Osteocyte (in vitro differentiated cells): Measurements from ENCODE around the gene PRDM5. TPM values are rescaled to one million over a fixed set of nuclear protein-coding genes. Genes with fewer than 3 reads are reported as not detected.

Experiments
- DNase-seq: peaks from one replicate; pipeline ENCODE4 v3.0.0; 2021; ENCODE audit warnings: mixed read lengths; ENCODE audit not compliant: unreplicated experiment; ENCODE audit errors: extremely low spot score
- H3K27ac Mint-ChIP-seq: one replicate; pipeline ENCODE4 v1.8.0; 2021; ENCODE audit warnings: mild to moderate bottlenecking, mixed read lengths; ENCODE audit not compliant: unreplicated experiment
- H3K27me3 Mint-ChIP-seq: one replicate; pipeline ENCODE4 v1.8.0; 2021; ENCODE audit warnings: mixed read lengths; ENCODE audit not compliant: unreplicated experiment
- H3K36me3 Mint-ChIP-seq: one replicate; pipeline ENCODE4 v1.8.0; 2021; ENCODE audit warnings: mixed read lengths; ENCODE audit not compliant: unreplicated experiment
- H3K4me1 Mint-ChIP-seq: one replicate; pipeline ENCODE4 v1.8.0; 2021; ENCODE audit warnings: mixed read lengths; ENCODE audit not compliant: unreplicated experiment
- H3K4me3 Mint-ChIP-seq: one replicate; pipeline ENCODE4 v1.8.0; 2021; ENCODE audit warnings: mild to moderate bottlenecking, moderate library complexity, mixed read lengths; ENCODE audit not compliant: unreplicated experiment
- H3K9me3 Mint-ChIP-seq: one replicate; pipeline ENCODE4 v1.8.0; 2021; ENCODE audit warnings: mixed read lengths; ENCODE audit not compliant: unreplicated experiment
- total RNA-seq: library from RNA; stranded (reverse); gene quantifications from 2 replicates; pipeline ENCODE4 v1.2.1, GENCODE V29; 2021
- TF ChIP-seq, protein P1 (sequence below): fragments of 200-600 bp; sonication (generic); IDR thresholded peaks from 2 replicates; pipeline ENCODE4 v1.5.0; 2021; ENCODE audit warnings: antibody characterized with exemption, mild to moderate bottlenecking, moderate library complexity

PRDM5 gene
- total RNA-seq, 1 donor from 2014 or later, result 9.4 TPM

DNA sequence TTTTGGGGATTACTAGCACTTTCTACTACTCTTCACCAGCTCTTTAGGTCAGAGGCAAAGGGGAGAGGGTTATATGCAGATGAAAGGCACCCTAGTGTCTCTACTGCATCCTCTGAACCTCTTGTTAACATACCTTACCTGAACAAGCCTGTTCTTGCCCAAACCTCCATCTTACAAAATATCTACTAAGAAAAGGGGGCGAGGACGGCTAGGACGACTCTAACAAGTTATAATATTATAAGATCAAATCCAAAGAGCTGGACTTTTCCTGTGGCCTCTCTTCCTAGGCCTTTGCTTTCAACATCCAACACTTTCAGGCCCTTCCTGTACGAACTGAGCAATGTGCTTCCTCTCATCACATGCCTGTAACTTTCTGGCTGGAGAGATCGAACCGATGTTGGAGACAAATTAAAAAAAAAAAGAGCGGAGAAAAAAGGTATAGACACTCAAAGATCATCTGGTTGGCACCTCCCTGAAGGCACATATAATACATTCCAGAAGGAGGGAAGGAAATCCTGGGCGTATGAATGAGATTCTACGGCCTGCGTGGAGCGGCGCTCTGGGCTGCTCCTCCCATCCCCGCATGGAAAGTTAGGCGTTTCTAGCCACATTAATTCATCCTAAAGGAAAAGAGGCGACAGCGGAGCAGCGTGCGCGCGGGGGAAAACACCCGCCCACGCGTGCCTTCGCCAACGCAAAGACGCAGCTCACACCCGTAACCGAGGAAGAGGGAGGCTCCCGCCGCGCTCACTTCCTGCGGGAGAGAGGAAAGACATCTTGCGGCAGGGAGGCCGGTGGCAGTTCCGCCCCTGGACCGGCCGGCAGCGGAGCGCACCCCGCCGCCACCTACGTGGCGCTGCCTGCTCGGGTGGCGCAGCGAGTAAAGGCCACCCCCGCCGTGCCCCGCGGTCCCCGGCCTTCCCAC, 808 bp downstream of the PRDM5 start:
- Mint-ChIP-seq H3K4me3 (peak overlapping the region; percentile 88), H3K27me3 (no peaks in the 10 kb centered on the region), H3K9me3 (no peaks in the 10 kb centered on the region), H3K4me1 (peaks cover 14% of the 10 kb centered on the region), H3K27ac (peak overlapping the region; percentile 90), H3K36me3 (no peaks in the 10 kb centered on the region)
- DNase-seq, result peak; percentile 88
- TF ChIP-seq, protein P1, sequence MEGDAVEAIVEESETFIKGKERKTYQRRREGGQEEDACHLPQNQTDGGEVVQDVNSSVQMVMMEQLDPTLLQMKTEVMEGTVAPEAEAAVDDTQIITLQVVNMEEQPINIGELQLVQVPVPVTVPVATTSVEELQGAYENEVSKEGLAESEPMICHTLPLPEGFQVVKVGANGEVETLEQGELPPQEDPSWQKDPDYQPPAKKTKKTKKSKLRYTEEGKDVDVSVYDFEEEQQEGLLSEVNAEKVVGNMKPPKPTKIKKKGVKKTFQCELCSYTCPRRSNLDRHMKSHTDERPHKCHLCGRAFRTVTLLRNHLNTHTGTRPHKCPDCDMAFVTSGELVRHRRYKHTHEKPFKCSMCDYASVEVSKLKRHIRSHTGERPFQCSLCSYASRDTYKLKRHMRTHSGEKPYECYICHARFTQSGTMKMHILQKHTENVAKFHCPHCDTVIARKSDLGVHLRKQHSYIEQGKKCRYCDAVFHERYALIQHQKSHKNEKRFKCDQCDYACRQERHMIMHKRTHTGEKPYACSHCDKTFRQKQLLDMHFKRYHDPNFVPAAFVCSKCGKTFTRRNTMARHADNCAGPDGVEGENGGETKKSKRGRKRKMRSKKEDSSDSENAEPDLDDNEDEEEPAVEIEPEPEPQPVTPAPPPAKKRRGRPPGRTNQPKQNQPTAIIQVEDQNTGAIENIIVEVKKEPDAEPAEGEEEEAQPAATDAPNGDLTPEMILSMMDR, result no peak

DNA sequence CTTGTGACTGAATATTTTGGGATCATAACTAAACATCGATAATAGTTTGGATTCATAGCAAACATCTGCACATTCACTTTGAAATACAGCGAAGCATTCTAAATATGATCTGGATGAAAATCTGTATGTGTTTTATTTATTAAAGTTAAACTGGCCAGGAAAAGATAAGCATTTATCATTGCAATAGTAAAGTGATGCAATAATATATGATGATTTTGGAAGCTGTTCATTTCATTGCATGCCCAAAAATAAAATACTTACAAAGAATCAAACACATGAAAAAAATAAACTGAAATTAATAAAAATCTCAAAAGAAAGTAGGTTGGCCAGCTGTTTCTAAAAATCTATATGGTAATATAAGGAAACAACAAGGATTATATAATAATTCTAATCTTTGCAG, 1.9 kb downstream of the PRDM5 start:
- Mint-ChIP-seq H3K36me3 (no peaks in the 10 kb centered on the region), H3K27ac (no peak overlapping the region), H3K27me3 (no peaks in the 10 kb centered on the region), H3K9me3 (no peaks in the 10 kb centered on the region), H3K4me1 (peaks cover 17% of the 10 kb centered on the region), H3K4me3 (no peak overlapping the region)
- DNase-seq, result no peak
- TF ChIP-seq, protein P1, result no peak

DNA sequence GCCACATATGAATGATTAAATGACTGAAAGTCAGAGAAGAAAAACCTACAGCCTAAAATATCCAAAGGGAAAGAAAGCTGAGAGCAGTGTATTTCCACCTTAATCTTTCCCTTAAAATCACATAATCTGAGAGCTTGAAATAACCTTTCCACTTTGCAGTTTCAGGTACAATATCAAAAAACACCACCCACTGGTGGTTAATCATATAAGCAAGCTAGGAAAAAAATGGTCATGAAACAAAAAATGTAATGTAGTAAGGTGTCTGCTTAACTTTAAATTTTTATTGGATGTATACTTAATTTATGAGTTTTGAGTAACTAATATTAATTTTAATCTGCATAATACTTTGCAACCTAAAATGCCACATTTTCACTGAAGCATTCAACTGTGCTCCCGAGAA, 3.2 kb downstream of the PRDM5 start:
- H3K4me3 Mint-ChIP-seq, result no peak overlapping the region
- no peaks in the 10 kb centered on the region for H3K36me3 Mint-ChIP-seq
- TF ChIP-seq, protein P1, result no peak
- DNase-seq, result no peak
- H3K4me1 Mint-ChIP-seq, result peaks cover 29% of the 10 kb centered on the region
- no peaks in the 10 kb centered on the region for H3K27me3 Mint-ChIP-seq
- H3K27ac Mint-ChIP-seq, result no peak overlapping the region
- no peaks in the 10 kb centered on the region for H3K9me3 Mint-ChIP-seq

DNA sequence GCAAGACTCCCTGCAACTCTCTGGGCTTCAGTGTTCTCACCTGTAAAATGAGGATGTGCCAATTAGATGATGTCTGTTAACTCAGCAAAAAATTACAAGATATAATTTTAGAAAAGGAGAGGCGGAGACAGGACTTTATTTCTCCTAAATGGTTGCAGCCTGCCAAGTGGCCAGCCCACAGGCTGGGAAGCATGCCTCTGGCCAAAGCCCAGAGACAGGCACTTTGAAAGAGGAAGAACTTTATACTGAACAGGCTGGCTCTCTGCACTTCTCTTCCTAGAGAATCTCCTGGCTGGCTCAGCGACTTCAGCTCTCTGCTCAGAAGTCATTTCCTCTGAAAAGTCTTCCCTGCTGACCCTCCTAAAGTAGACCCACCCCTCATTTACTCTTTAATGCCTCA, 3.7 kb downstream of the PRDM5 start:
- Mint-ChIP-seq H3K4me1 (peaks cover 33% of the 10 kb centered on the region), H3K27ac (no peak overlapping the region), H3K27me3 (no peaks in the 10 kb centered on the region), H3K4me3 (no peak overlapping the region), H3K9me3 (no peaks in the 10 kb centered on the region), H3K36me3 (no peaks in the 10 kb centered on the region)
- TF ChIP-seq, protein P1, result no peak
- no peak for DNase-seq

DNA sequence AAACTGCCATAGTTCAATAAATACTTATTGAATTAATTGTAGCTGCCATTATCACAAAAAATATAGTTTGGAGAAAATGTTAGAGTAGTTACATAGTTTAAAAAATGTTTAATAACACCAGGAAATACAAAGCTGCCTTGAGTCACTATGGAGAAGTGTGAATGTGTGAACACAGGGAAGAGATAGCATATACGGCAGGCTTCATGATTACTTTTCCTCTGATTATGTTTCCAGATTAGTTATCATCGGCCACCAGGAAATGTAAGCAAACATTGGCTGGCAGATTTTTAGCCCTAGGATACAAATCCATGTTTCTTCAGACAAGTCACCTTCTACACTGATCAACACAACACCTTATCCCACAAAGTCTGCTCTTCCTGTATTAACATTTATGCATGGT, 4.4 kb downstream of the PRDM5 start:
- TF ChIP-seq, protein P1, result no peak
- no peak for DNase-seq
- Mint-ChIP-seq H3K27ac (no peak overlapping the region), H3K36me3 (no peaks in the 10 kb centered on the region), H3K4me1 (peaks cover 33% of the 10 kb centered on the region), H3K9me3 (no peaks in the 10 kb centered on the region), H3K27me3 (no peaks in the 10 kb centered on the region), H3K4me3 (no peak overlapping the region)
